NB4 (cell line): ENCODE data around the gene TMPRSS9.

Experiments
- POLR2A ChIP-seq: IDR thresholded peaks from 2 replicates; pipeline ENCODE4 v1.6.1; 2011; ENCODE audit warnings: mild to moderate bottlenecking; ENCODE audit not compliant: insufficient read length; ENCODE audit errors: extremely low read depth
- TF ChIP-seq, protein P1 (sequence below): IDR thresholded peaks from one replicate; pipeline ENCODE4 v1.5.1; 2012; ENCODE audit warnings: low read depth, low read length

DNA sequence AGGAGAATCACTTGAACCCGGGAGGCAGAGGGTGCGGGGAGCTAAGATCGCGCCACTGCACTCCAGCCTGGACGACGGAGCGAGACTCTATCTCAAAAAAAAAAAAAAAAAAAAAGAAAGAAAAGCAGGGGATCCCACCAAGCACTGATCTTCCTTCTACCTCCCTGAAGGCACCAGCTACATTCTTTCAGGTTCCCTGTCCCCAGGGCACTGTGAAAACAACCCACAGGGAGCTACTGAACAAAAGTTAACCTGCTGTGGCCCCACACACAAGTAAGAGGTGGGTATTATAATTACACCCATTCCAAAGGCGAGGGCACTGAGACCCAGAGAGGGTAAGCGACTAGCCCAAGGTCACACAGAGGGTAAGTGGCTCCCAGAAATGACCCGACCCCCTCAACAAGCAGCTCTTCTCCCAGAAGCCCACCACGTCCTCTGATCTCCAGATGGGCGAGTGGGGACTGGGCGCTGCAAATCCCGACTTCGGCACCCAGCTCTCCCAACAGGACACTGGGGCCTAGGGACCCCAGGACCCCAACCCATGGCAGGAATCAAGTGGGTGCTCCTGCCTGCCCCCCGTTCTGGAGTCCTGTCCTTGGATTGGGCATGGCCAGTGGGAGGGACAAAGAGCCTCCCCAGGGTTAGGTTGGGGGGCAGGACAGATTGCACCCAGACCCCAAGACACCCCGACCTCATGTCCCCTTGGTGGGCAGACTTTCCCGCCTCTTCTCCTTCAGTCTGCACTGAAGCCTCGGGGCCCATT, 94.3 kb downstream of the TMPRSS9 start:
- TF ChIP-seq, protein P1, sequence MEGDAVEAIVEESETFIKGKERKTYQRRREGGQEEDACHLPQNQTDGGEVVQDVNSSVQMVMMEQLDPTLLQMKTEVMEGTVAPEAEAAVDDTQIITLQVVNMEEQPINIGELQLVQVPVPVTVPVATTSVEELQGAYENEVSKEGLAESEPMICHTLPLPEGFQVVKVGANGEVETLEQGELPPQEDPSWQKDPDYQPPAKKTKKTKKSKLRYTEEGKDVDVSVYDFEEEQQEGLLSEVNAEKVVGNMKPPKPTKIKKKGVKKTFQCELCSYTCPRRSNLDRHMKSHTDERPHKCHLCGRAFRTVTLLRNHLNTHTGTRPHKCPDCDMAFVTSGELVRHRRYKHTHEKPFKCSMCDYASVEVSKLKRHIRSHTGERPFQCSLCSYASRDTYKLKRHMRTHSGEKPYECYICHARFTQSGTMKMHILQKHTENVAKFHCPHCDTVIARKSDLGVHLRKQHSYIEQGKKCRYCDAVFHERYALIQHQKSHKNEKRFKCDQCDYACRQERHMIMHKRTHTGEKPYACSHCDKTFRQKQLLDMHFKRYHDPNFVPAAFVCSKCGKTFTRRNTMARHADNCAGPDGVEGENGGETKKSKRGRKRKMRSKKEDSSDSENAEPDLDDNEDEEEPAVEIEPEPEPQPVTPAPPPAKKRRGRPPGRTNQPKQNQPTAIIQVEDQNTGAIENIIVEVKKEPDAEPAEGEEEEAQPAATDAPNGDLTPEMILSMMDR, result no peak
- no peak for TF ChIP-seq POLR2A
